Activated CD4-positive, alpha-beta T cell treated with anti-CD3 and anti-CD28 coated beads for 48 hours (primary cell): ENCODE results near the gene TMEM94.
"Not testable (repeated sequence)": the region's sequence is repeated elsewhere in the genome, so short reads cannot be mapped to it uniquely, and the experiment has no call there.

ENCODE experiments used
- DNase-seq: peaks from one replicate; pipeline ENCODE4 v3.0.0-alpha.2; 2020

Gene TMEM94

DNA sequence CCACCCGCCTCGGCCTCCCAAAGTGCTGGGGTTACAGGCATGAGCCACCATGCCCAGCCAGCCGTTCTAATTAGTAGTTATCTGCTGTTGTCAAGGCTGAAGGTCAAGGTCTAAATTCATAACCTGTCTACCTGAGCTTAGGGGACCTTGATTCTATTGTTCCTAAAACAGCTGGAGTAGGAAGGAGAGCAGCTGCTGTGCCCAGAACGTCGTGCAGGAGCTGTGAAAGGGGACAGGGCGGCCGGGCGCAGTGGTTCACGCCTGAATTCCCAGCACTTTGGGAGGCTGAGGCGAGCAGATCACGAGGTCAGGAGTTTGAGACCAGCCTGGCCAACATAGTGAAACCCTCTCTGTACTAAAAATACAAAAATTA lies 21.0 kb downstream of the TMEM94 start:
- DNase-seq = not testable (repeated sequence)

DNA sequence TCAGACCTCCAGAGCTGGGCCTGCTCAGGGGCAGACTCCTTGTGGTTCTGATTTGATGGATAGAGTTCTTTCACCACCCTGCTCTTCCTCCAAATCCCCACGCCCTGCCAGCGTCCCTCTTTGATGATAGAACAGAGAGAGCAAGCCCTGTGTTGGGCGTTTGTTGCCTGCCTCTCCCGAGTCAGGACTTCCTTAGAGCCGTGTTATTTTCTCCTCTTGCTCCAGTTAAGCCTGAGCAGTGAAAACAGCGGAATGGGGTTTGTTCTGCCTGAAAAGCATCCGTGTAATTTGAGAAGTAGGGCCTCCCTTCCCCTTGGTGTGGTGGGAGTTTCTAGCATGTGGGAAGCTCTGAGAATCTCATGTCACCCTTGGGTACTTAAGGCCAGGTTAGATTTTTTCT lies 22.1 kb downstream of the TMEM94 start:
- no peak for DNase-seq

GRCh38 chr17:75480281-75480680 lies 23.8 kb downstream of the TMEM94 start:
- DNase-seq = no peak

GRCh38 chr17:75481194-75482068 lies 25.0 kb downstream of the TMEM94 start:
- no peak for DNase-seq

DNA sequence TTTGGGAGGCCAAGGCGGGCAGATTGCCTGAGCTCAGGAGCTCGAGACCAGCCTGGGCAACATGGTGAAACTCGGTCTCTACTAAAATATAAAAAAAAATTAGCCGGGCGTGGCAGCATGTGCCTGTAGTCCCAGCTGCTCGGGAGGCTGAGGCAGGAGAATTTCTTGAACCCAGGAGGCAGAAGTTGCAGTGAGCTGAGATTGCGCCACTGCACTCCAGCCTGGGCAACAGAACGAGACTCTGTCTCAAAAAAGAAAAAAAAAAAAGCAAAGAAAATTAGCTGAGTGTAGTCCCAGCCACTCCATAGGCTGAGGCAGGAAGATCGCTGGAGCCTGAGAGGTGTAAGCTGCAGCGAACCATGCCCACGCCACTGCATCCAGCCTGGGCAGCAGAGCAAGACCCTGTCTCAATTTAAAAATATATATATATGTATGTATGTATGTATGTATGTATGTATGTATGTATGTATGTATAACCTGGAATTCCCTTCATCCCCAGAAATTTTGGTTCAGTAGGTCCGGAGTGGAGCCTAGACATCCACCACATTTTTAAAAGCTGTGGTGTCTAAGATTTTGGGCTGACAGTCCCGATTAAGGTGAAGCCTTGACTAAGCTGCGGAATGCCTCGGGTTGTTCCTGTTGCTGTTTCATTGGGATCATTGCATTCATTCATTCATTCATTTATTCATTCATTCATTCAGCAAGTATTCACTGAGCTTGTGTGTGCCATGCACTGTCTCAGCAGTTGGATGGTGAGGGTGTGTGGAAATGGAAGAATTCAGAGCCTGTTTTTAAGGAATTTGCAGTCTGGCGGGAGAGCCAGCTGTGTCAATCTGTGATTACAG lies 25.9 kb downstream of the TMEM94 start:
- DNase-seq = no peak

DNA sequence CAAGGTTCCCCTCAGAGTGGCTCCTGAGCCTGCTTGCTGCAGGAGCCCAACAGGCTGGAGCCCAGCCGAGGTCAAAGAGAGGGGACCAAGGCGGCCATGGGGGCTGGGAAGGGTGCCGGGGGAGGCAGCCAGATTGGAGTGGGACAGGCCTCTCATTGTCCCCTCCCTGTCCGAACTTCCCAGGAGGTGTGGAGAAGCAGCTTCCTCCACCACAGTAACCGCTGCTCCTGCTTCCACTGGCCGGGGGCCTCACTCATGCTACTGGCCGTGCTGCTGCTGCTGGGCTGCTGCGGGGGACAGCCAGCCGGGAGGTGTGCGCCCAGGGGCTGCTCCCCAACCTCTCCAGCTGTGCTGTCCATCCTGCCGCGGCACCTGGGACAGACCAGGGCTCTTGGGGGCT lies 29.3 kb downstream of the TMEM94 start:
- no peak for DNase-seq

DNA sequence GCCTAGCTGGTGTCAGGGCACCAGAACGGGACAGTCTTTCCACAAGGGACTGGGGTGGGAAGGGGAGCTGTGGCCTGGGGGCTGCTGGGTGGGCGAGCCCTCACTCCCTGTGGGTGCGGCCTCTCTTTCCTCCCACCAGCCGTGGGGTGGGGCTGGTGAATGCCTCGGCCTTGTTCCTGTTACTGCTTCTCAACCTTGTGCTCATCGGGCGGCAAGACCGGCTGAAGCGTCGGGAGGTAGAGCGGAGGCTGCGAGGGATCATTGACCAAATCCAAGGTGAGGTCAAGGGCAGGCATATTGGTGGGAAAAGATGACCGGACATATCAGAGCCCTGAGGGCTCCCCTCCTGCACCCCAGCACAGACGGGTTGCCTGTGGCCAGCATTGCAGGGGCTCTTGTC lies 29.7 kb downstream of the TMEM94 start:
- no peak for DNase-seq

DNA sequence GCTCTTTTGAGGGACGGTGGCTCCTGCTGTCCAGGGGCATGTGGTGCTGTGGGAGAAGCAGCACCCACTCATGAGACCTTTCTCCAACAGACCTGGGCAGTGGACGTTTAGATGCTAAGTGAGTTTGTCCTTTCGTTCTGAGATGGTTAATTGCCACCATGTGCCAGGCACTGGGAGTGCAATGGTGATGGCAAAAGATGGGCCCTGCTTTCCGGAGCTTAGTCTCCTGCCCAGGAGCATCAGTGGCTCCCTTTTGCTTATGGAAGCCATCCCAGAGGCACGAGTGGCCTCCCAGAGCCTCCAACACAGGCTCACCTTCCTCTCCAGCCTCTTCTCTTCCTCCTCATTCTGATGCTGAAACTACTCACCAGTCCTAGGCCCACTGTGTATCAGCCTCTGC lies 30.5 kb downstream of the TMEM94 start:
- DNase-seq = no peak

DNA sequence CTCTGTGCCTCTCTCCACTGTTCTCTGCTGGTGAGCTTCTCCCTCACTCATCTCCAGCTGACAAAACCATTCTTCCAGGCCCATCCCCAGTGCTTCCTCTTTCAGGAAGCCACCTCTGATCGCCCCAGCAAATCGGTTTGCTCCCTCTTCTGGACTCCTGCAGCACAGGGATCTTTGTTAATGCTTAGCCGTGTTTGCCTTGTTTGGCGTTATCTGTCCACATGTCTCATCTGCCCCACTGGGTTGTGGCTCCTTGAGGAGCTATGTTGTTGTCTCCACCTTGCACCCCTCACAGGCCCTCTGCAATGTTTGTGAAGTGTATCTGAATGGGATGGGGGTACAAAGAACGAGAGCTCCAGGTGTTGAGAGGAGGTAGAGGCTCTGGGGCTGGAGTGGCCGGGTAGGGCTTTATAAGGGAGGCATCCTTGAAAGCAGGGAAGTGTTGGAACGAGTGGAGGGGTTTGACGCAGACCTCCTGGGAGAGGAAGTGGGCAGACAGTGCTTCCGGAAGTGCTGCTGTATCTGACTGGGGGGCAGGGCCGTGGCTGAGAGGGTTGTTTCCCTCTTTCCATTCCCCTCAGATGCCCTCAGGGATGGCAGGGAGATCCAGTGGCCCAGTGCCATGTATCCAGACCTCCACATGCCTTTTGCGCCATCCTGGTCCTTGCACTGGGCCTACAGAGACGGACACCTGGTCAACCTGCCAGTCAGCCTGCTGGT lies 31.1 kb downstream of the TMEM94 start:
- DNase-seq = peak; percentile 46

DNA sequence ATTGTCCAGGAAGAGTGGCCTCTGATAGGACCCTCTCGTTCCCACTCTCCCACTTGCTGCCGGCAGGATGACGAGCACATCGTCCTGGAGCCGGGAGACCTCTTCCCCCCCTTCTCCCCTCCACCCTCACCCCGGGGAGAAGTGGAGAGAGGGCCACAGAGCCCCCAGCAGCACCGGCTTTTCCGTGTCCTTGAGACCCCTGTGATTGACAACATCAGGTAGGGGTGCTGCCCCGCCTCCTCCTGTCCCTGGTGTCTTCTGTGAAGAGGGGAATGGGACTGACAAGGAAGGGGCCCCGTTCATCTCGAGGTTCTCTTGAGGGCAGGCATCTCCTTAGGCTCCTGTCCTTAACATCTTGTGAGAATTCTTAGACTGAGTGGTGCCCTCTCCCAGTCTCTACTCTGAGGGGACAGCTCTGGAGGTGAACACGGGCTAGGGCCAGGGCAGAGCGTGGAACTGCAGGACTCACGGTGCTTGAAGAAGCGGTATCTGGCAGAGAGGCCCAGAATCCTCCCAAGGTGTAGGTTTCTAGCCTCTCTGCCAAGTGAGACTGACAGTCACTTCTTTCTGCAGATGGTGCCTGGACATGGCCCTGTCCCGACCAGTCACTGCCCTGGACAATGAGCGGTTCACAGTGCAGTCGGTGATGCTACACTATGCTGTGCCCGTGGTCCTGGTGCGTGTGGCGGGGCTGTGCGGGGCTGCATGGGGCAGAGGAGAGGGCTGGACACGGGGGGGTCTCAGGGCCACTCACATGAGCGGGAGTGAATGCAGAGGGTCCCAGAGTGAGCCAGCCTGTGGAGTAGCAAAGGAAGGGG lies 32.5 kb downstream of the TMEM94 start:
- no peak for DNase-seq

GRCh38 chr17:75489511-75489955 lies 33.1 kb downstream of the TMEM94 start:
- no peak for DNase-seq

- DNase-seq = no peak
Measured at GRCh38 chr17:75490173-75490743, 33.8 kb downstream of the TMEM94 start.

DNA sequence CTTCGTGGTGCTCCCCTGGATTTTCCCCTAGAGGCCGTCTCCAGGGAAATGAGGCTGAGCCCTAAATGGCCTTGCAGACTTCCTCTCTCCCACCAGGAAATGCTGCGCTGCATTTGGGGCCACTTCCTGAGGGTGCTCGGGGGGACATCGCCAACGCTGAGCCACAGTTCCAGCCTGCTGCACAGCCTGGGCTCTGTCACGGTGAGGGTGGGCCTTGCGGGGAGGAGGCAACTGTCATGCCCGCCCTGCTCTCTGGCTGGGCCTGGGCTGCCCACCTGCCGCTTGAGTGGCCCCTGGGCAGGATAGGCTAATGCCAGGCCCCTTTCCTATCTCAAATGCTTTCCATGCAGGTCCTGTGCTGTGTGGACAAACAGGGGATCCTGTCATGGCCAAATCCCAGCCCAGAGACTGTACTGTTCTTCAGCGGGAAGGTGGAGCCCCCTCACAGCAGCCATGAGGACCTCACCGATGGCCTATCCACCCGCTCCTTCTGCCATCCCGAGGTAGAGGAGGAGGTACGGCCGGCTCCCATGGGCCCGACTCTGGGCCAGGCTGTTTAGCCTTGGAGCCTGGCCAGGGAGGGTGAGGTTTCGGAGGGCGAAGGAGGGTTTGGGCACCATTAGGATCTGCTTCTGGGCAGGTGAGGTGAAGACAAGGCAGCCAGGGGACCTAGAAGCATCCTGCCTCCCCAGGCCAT lies 34.7 kb downstream of the TMEM94 start:
- DNase-seq = no peak

DNA sequence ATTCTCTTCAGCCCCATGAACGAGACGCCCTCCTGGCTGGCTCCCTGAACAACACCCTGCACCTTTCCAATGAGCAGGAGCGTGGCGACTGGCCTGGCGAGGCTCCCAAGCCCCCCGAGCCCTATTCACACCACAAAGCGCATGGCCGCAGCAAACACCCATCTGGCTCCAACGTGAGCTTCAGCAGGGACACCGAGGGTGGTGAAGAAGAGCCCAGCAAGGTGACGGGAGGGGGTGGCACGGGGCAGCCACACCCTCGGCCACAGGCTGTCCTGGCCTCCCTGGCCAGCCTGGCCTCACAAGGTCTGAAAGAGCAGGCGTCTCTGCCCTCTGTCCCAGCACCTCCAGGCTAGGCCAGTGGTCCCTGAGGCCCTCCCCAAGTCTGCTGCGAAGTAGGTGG lies 35.2 kb downstream of the TMEM94 start:
- no peak for DNase-seq

- no peak for DNase-seq
Measured at GRCh38 chr17:75492555-75493168, 36.2 kb downstream of the TMEM94 start.

DNA sequence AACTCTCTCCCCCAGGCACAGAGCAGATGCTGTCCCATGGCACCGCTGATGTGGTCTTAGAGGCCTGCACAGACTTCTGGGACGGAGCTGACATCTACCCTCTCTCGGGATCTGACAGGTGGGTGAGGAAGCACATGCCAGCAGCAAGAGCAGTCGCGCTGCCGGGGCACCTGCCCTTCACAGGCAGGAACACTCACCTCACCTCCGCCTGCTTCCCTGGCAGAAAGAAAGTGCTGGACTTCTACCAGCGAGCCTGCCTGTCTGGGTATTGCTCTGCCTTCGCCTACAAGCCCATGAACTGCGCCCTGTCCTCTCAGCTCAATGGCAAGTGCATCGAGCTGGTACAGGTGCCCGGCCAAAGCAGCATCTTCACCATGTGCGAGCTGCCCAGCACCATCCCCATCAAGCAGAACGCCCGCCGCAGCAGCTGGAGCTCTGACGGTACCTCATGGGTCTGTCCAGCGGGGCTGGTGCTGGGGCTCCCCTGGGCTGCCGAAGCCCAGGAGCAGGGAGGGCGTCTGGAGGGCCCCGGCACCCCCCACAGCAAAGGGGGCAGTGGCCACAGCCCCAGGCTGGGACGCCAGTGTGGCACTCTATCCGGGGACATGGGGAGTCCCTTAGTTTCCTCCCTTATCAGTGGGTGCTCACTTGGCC lies 37.2 kb downstream of the TMEM94 start:
- no peak for DNase-seq

GRCh38 chr17:75494326-75494877 lies 38.0 kb downstream of the TMEM94 start:
- DNase-seq = no peak

GRCh38 chr17:75496005-75496404 lies 39.6 kb downstream of the TMEM94 start:
- DNase-seq = no peak

GRCh38 chr17:75498039-75498725 lies 41.7 kb downstream of the TMEM94 start:
- DNase-seq = no peak
